HepG2 (cell line): ENCODE data around the gene NPB. TPM values are rescaled to one million over a fixed set of nuclear protein-coding genes. Genes with fewer than 3 reads are reported as not detected.
A peak's percentile ranks its signal among the peaks of the same experiment; 100 is the strongest.

ENCODE experiments used
- CAMTA2 ChIP-seq: sonication (generic); formaldehyde crosslinking; IDR thresholded peaks from 2 replicates; pipeline ENCODE4 v1.4.0; 2020; ENCODE audit warnings: mild to moderate bottlenecking, missing genetic modification reagents, borderline replicate concordance
- HMGXB3 ChIP-seq: sonication (generic); formaldehyde crosslinking; IDR thresholded peaks from 2 replicates; pipeline ENCODE4 v1.4.0; 2020; ENCODE audit warnings: missing genetic modification reagents, borderline replicate concordance
- MYNN ChIP-seq: sonication (generic); formaldehyde crosslinking; IDR thresholded peaks from 2 replicates; pipeline ENCODE4 v1.4.0; 2020; ENCODE audit warnings: mild to moderate bottlenecking, low read depth, missing genetic modification reagents
- NFIB ChIP-seq: sonication (generic); formaldehyde crosslinking; IDR thresholded peaks from 2 replicates; pipeline ENCODE4 v1.9.0; 2021; ENCODE audit warnings: missing genetic modification reagents, mild to moderate bottlenecking, borderline replicate concordance
- POLR2A ChIP-seq, 2 experiments: IDR thresholded peaks; 2 replicates each; pipeline ENCODE4 v1.6.1; 2011; ENCODE audit warnings: low read depth in 2 of 2, low read length in 2 of 2, mild to moderate bottlenecking in 1 of 2, moderate library complexity in 1 of 2; ENCODE audit not compliant: insufficient read depth in 1 of 2
- RELA ChIP-seq: sonication (generic); formaldehyde crosslinking; IDR thresholded peaks from 2 replicates; pipeline ENCODE4 v1.4.0; 2020; ENCODE audit warnings: missing genetic modification reagents
- RXRA ChIP-seq: sonication (generic); formaldehyde crosslinking; IDR thresholded peaks from 2 replicates; pipeline ENCODE4 v1.5.1; 2020; ENCODE audit warnings: missing genetic modification reagents
- TEAD3 ChIP-seq: optimal IDR thresholded peaks from 2 replicates; pipeline ENCODE3; 2016; ENCODE audit warnings: borderline replicate concordance
- TOE1 ChIP-seq: sonication (generic); formaldehyde crosslinking; IDR thresholded peaks from 2 replicates; pipeline ENCODE4 v1.4.0; 2020; ENCODE audit warnings: mild to moderate bottlenecking, missing genetic modification reagents
- XRCC5 ChIP-seq: fragments of 200-400 bp; formaldehyde crosslinking; optimal IDR thresholded peaks from 2 replicates; pipeline ENCODE3; 2017; ENCODE audit warnings: mild to moderate bottlenecking, low read length
- ZFAT ChIP-seq: sonication (generic); formaldehyde crosslinking; conservative IDR thresholded peaks from 2 replicates; pipeline ENCODE4 v1.8.1; 2023; ENCODE audit warnings: missing genetic modification reagents, inconsistent platforms
- ZFP62 ChIP-seq: sonication (generic); formaldehyde crosslinking; IDR thresholded peaks from 2 replicates; pipeline ENCODE4 v1.4.0; 2020; ENCODE audit warnings: missing genetic modification reagents
- ZIK1 ChIP-seq: sonication (generic); formaldehyde crosslinking; IDR thresholded peaks from 2 replicates; pipeline ENCODE4 v1.5.0; 2020; ENCODE audit warnings: mild to moderate bottlenecking, low read depth, missing genetic modification reagents, borderline replicate concordance
- ZNF383 ChIP-seq: sonication (generic); formaldehyde crosslinking; IDR thresholded peaks from 2 replicates; pipeline ENCODE4 v1.4.0; 2020; ENCODE audit warnings: missing genetic modification reagents, mild to moderate bottlenecking, borderline replicate concordance
- ZNF557 ChIP-seq: sonication (generic); formaldehyde crosslinking; IDR thresholded peaks from 2 replicates; pipeline ENCODE4 v1.4.0; 2020; ENCODE audit warnings: missing genetic modification reagents
- ZNF605 ChIP-seq: sonication (generic); formaldehyde crosslinking; IDR thresholded peaks from 2 replicates; pipeline ENCODE4 v1.8.0; 2022; ENCODE audit warnings: mild to moderate bottlenecking, missing genetic modification reagents
- ZNF709 ChIP-seq: sonication (generic); formaldehyde crosslinking; IDR thresholded peaks from 2 replicates; pipeline ENCODE4 v1.5.0; 2020; ENCODE audit warnings: mild to moderate bottlenecking, missing genetic modification reagents
- ZNF772 ChIP-seq: sonication (generic); formaldehyde crosslinking; IDR thresholded peaks from 2 replicates; pipeline ENCODE4 v1.5.0; 2020; ENCODE audit warnings: mild to moderate bottlenecking, missing genetic modification reagents
- polyA plus RNA-seq, 8 experiments: library from polyadenylated mRNA; depleted of rRNA in 3 of 8; stranded (reverse) in 7 of 8; unstranded in 1 of 8; fragments of >200 nt; fragmentation: Illumina TruSeq in 4 of 8; extraction: Trizol in 4 of 8; gene quantifications; 2 replicates each; pipeline versions ENCODE4 v1.2.1 to v1.2.3, GENCODE V29; 2011 to 2016; ENCODE audit warnings: low read depth in 4 of 8, missing spikeins in 1 of 8, mixed read lengths in 1 of 8; ENCODE audit not compliant: insufficient read depth in 1 of 8
- total RNA-seq, 5 experiments: library from RNA; depleted of rRNA; stranded (reverse); fragments of >200 nt; fragmentation: Illumina TruSeq; extraction: Trizol; gene quantifications; 2 replicates each; pipeline ENCODE4 v1.2.3, GENCODE V29; 2016; ENCODE audit warnings: low read depth in 1 of 5
- TF ChIP-seq, protein P1 (sequence below): sonication (generic); formaldehyde crosslinking; IDR thresholded peaks from 2 replicates; pipeline ENCODE4 v1.4.0; 2020; ENCODE audit warnings: missing genetic modification reagents, borderline replicate concordance
- TF ChIP-seq, protein P2 (sequence below): sonication (generic); formaldehyde crosslinking; IDR thresholded peaks from 2 replicates; pipeline ENCODE4 v1.9.0; 2022; ENCODE audit warnings: low read depth, missing genetic modification reagents

Gene NPB
- total and polyA plus RNA-seq, 2 of the 13 experiments (the other 11 are each of a cell fraction or from before 2014, with no cell fraction given), result 0.11 to 0.93 TPM

DNA sequence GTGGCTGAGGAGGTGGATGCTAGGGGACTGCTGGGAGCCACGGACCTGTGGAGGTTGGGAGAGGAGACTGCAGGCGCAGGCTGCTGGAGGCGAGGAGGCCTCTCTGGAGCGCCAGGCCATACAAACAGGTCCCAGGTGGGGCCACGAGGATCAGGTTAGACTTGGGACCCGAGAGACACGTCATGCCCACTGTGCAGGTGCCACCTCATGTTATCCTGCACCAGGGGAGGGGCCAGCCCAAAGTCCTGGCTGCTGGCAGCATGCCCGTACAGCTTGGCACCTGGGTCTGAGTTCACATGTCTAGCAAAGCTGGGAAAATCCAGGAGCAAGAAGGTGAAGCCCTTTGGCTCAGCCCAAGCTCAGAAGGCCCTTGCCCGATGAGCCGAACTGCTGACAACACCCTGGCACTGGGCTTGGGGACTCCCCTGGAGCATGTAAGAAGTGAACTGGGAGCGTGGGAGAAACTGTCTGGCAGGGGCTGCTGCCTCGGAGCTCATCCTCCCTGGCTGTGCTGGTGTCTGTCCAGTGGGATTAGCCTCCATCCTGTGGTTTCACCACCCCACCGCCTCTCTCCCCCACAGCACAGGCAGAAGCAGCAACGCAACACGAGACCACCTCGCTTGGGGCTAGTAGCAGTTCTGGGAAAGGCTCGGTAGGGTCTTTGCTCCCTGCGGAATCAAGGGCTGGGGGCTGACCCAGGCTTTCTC, 36.2 kb upstream of the NPB start (continued):
- TF ChIP-seq RELA (CRISPR knock-in tag), result no peak
- TF ChIP-seq ZNF709 (CRISPR knock-in tag), result no peak
- TF ChIP-seq TOE1 (CRISPR knock-in tag), result no peak
- TF ChIP-seq ZNF605 (CRISPR knock-in tag), result peak; percentile 44; the same call in 1 of the 2 replicates
- TF ChIP-seq ZNF557 (CRISPR knock-in tag), result no peak
- TF ChIP-seq ZFP62 (CRISPR knock-in tag), result no peak
- no peak for TF ChIP-seq ZNF772 (CRISPR knock-in tag)
- 0 out of 2 replicates have a peak, but pooled peaks have one; percentile 50 for TF ChIP-seq NFIB (CRISPR knock-in tag)
- TF ChIP-seq, protein P1, sequence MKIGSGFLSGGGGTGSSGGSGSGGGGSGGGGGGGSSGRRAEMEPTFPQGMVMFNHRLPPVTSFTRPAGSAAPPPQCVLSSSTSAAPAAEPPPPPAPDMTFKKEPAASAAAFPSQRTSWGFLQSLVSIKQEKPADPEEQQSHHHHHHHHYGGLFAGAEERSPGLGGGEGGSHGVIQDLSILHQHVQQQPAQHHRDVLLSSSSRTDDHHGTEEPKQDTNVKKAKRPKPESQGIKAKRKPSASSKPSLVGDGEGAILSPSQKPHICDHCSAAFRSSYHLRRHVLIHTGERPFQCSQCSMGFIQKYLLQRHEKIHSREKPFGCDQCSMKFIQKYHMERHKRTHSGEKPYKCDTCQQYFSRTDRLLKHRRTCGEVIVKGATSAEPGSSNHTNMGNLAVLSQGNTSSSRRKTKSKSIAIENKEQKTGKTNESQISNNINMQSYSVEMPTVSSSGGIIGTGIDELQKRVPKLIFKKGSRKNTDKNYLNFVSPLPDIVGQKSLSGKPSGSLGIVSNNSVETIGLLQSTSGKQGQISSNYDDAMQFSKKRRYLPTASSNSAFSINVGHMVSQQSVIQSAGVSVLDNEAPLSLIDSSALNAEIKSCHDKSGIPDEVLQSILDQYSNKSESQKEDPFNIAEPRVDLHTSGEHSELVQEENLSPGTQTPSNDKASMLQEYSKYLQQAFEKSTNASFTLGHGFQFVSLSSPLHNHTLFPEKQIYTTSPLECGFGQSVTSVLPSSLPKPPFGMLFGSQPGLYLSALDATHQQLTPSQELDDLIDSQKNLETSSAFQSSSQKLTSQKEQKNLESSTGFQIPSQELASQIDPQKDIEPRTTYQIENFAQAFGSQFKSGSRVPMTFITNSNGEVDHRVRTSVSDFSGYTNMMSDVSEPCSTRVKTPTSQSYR (CRISPR knock-in tag), result no peak; the same call in 1 of the 2 replicates
- no peak for TF ChIP-seq ZFAT (CRISPR knock-in tag)
- TF ChIP-seq RXRA (CRISPR knock-in tag), result 0 out of 2 replicates have a peak, but pooled peaks have one; percentile 18
- TF ChIP-seq TEAD3 (CRISPR knock-in tag), result no peak
- TF ChIP-seq ZNF383 (CRISPR knock-in tag), result no peak
- TF ChIP-seq, protein P2, sequence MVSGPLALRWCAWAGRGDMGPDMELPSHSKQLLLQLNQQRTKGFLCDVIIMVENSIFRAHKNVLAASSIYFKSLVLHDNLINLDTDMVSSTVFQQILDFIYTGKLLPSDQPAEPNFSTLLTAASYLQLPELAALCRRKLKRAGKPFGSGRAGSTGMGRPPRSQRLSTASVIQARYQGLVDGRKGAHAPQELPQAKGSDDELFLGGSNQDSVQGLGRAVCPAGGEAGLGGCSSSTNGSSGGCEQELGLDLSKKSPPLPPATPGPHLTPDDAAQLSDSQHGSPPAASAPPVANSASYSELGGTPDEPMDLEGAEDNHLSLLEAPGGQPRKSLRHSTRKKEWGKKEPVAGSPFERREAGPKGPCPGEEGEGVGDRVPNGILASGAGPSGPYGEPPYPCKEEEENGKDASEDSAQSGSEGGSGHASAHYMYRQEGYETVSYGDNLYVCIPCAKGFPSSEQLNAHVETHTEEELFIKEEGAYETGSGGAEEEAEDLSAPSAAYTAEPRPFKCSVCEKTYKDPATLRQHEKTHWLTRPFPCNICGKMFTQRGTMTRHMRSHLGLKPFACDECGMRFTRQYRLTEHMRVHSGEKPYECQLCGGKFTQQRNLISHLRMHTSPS (CRISPR knock-in tag), result peak; percentile 99
- no peak for TF ChIP-seq ZIK1 (CRISPR knock-in tag)
- peak; percentile 28 for TF ChIP-seq XRCC5
- TF ChIP-seq CAMTA2, result no peak
- no peak for TF ChIP-seq MYNN (CRISPR knock-in tag)
- TF ChIP-seq POLR2A (IDR thresholded peaks at IDR 0.05; ENCODE audit: insufficient read depth in 1 of 2, low read depth in 2 of 2, low read length in 2 of 2), result peak in 1 of 2 experiments; percentile 64; a peak in 2 of 4 replicates
- TF ChIP-seq HMGXB3 (CRISPR knock-in tag), result no peak
